HUES64 (cell line): Measurements from ENCODE around the gene SLC44A3.

Experiments
- H3K27ac ChIP-seq: 2 replicates; pipeline ENCODE4 v1.7.0; 2013; ENCODE audit warnings: low read depth, low read length, inconsistent platforms
- H3K27me3 ChIP-seq: 2 replicates; pipeline ENCODE4 v1.6.1; 2013; ENCODE audit warnings: mild to moderate bottlenecking, low read length; ENCODE audit not compliant: insufficient read depth
- H3K36me3 ChIP-seq: 2 replicates; pipeline ENCODE4 v1.6.1; 2013; ENCODE audit warnings: mild to moderate bottlenecking, low read length; ENCODE audit not compliant: insufficient read depth
- H3K4me1 ChIP-seq: 2 replicates; pipeline ENCODE4 v1.6.1; 2013; ENCODE audit warnings: mild to moderate bottlenecking, low read length, moderate library complexity; ENCODE audit not compliant: insufficient read depth
- H3K4me3 ChIP-seq: 2 replicates; pipeline ENCODE4 v1.5.1; 2013; ENCODE audit warnings: mild to moderate bottlenecking, low read length, moderate library complexity
- H3K9ac ChIP-seq: 2 replicates; pipeline ENCODE4 v1.6.1; 2013; ENCODE audit warnings: mild to moderate bottlenecking, low read depth, low read length
- H3K9me3 ChIP-seq: 2 replicates; pipeline ENCODE4 v1.6.1; 2013; ENCODE audit warnings: low read depth, low read length; ENCODE audit not compliant: insufficient read depth
- WGBS: fragments of 150-250, 120-280 bp; methylation state at CpG from one replicate; pipeline ENCODE4 v1.1.7; 2013; ENCODE audit warnings: missing lambda C conversion rate; 5-methylcytosine and 5-hydroxymethylcytosine counted together

Gene SLC44A3

GRCh38 chr1:94925561-94926125 lies 105.5 kb downstream of the SLC44A3 start:
- Histone ChIP-seq H3K9ac (peak overlapping the region; percentile 96), H3K9me3 (no peaks in the 10 kb centered on the region), H3K27ac (peak overlapping the region; percentile 96), H3K27me3 (no peaks in the 10 kb centered on the region), H3K4me1 (peaks cover 55% of the 10 kb centered on the region), H3K4me3 (peak overlapping the region; percentile 89), H3K36me3 (peaks cover 16% of the 10 kb centered on the region)
- under 1% methylated on average over 23 of the region's 23 CpGs for WGBS

GRCh38 chr1:94926126-94926914 lies 106.2 kb downstream of the SLC44A3 start:
- no peaks in the 10 kb centered on the region for H3K9me3 ChIP-seq
- H3K4me3 ChIP-seq = peak overlapping the region; percentile 89
- peak overlapping the region; percentile 96 for H3K27ac ChIP-seq
- H3K27me3 ChIP-seq = no peaks in the 10 kb centered on the region
- H3K4me1 ChIP-seq = peaks cover 51% of the 10 kb centered on the region
- peak overlapping the region; percentile 96 for H3K9ac ChIP-seq
- WGBS = under 1% methylated on average over 78 of the region's 78 CpGs
- H3K36me3 ChIP-seq = peaks cover 16% of the 10 kb centered on the region

GRCh38 chr1:94926915-94927404 lies 106.8 kb downstream of the SLC44A3 start, which contains the start of gene CNN3:
Gene CNN3 (minus strand): TSS chr1:94927110. CDS start chr1:94926894, 216 bp downstream.
- under 1% methylated on average over 57 of the region's 57 CpGs for WGBS
- Histone ChIP-seq H3K4me3 (peak within 1 kb of the TSS; percentile 89), H3K27me3 (no peaks in the 10 kb centered on the region), H3K9me3 (no peaks in the 10 kb centered on the region), H3K27ac (peak within 1 kb of the TSS; percentile 96), H3K9ac (peak within 1 kb of the TSS; percentile 96), H3K4me1 (peaks cover 46% of the 10 kb centered on the region), H3K36me3 (peaks cover 13% of the 10 kb centered on the region)

- WGBS = 9% methylated on average over 40 of the region's 40 CpGs
- peaks cover 44% of the 10 kb centered on the region for H3K4me1 ChIP-seq
- peak overlapping the region; percentile 86 for H3K27ac ChIP-seq
- H3K36me3 ChIP-seq = peaks cover 9% of the 10 kb centered on the region
- H3K27me3 ChIP-seq = no peaks in the 10 kb centered on the region
- peak overlapping the region; percentile 73 for H3K9ac ChIP-seq
- H3K9me3 ChIP-seq = no peaks in the 10 kb centered on the region
- peak overlapping the region; percentile 89 for H3K4me3 ChIP-seq
These were observed 107.4 kb downstream of the SLC44A3 start for GRCh38 chr1:94927405-94928175.

GRCh38 chr1:94928293-94928939 lies 108.3 kb downstream of the SLC44A3 start:
- WGBS = 90% methylated on average over 7 of the region's 7 CpGs
- Histone ChIP-seq H3K9me3 (no peaks in the 10 kb centered on the region), H3K4me3 (peak overlapping the region; percentile 89), H3K4me1 (peaks cover 36% of the 10 kb centered on the region), H3K27me3 (no peaks in the 10 kb centered on the region), H3K9ac (peak overlapping the region; percentile 73), H3K27ac (peak overlapping the region; percentile 86), H3K36me3 (peaks cover 4% of the 10 kb centered on the region; the same call in 1 of the 2 replicates)

- WGBS = 88% methylated on average over 11 of the region's 11 CpGs
- H3K9me3 ChIP-seq = no peaks in the 10 kb centered on the region
- peaks cover 28% of the 10 kb centered on the region for H3K4me1 ChIP-seq
- H3K4me3 ChIP-seq = peak overlapping the region; percentile 89; the same call in 1 of the 2 replicates
- no peaks in the 10 kb centered on the region for H3K27me3 ChIP-seq
- no peak overlapping the region for H3K9ac ChIP-seq
- H3K27ac ChIP-seq = no peak overlapping the region
- peaks cover 4% of the 10 kb centered on the region; the same call in 1 of the 2 replicates for H3K36me3 ChIP-seq
These were observed 109.4 kb downstream of the SLC44A3 start for GRCh38 chr1:94929351-94930217.

- no peak overlapping the region for H3K9ac ChIP-seq
- H3K4me3 ChIP-seq = no peak overlapping the region
- H3K36me3 ChIP-seq = 0 out of 2 replicates have a peak, but pooled peaks cover 4% of the 10 kb centered on the region
- peaks cover 29% of the 10 kb centered on the region for H3K4me1 ChIP-seq
- H3K27me3 ChIP-seq = no peaks in the 10 kb centered on the region
- WGBS = 91% methylated on average over 7 of the region's 7 CpGs
- H3K9me3 ChIP-seq = no peaks in the 10 kb centered on the region
- no peak overlapping the region for H3K27ac ChIP-seq
These were observed 111.2 kb downstream of the SLC44A3 start for GRCh38 chr1:94931254-94931841.

- H3K36me3 ChIP-seq = 0 out of 2 replicates have a peak, but pooled peaks cover 4% of the 10 kb centered on the region
- H3K4me3 ChIP-seq = no peak overlapping the region
- peaks cover 23% of the 10 kb centered on the region for H3K4me1 ChIP-seq
- no peak overlapping the region for H3K9ac ChIP-seq
- no peaks in the 10 kb centered on the region for H3K27me3 ChIP-seq
- no peaks in the 10 kb centered on the region for H3K9me3 ChIP-seq
- 95% methylated on average over 2 of the region's 2 CpGs for WGBS
- H3K27ac ChIP-seq = no peak overlapping the region
These were observed 114.4 kb downstream of the SLC44A3 start for GRCh38 chr1:94934551-94934950.

- Histone ChIP-seq H3K27me3 (no peaks in the 10 kb centered on the region), H3K9ac (no peak overlapping the region), H3K4me1 (peaks cover 18% of the 10 kb centered on the region), H3K27ac (no peak overlapping the region), H3K9me3 (no peaks in the 10 kb centered on the region), H3K36me3 (0 out of 2 replicates have a peak, but pooled peaks cover 4% of the 10 kb centered on the region), H3K4me3 (no peak overlapping the region)
- 67% methylated on average over 1 of the region's 1 CpG for WGBS
These were observed 114.9 kb downstream of the SLC44A3 start for GRCh38 chr1:94935034-94935433.
